ENCODE measurements around the gene HS2ST1.

DNA sequence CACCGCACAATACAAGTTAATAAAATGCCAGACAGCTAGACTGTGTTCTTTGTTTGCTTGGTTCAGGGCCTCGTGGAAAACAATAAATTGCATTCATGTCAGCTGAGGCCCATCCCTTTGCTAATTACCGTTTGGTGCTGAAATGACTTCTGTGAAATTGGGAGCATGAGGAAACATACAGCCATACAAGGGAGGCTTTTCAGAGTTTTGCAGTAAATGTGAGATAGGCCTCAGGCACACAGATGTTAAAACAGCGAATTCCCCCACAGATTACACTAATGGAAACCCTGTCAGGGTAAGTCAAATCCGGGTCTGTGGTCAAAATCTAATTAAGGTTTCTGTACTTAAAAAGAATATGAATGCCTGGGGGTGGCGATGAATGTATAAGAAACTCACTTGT lies 240.7 kb downstream of the HS2ST1 start:
- TF ChIP-seq, protein P1, sequence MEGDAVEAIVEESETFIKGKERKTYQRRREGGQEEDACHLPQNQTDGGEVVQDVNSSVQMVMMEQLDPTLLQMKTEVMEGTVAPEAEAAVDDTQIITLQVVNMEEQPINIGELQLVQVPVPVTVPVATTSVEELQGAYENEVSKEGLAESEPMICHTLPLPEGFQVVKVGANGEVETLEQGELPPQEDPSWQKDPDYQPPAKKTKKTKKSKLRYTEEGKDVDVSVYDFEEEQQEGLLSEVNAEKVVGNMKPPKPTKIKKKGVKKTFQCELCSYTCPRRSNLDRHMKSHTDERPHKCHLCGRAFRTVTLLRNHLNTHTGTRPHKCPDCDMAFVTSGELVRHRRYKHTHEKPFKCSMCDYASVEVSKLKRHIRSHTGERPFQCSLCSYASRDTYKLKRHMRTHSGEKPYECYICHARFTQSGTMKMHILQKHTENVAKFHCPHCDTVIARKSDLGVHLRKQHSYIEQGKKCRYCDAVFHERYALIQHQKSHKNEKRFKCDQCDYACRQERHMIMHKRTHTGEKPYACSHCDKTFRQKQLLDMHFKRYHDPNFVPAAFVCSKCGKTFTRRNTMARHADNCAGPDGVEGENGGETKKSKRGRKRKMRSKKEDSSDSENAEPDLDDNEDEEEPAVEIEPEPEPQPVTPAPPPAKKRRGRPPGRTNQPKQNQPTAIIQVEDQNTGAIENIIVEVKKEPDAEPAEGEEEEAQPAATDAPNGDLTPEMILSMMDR (IDR thresholded peaks at IDR 0.05): no peak
- TF ChIP-seq TP53 (CRISPR knock-in tag; IDR thresholded peaks at IDR 0.05): no peak
